Mononuclear cell (primary cell): Measurements from ENCODE around the gene COQ8A. TPM values are rescaled to one million over a fixed set of nuclear protein-coding genes. Genes with fewer than 3 reads are reported as not detected.

Experiments used
- H3K27me3 ChIP-seq: 2 replicates; pipeline ENCODE4 v1.6.0; 2011; ENCODE audit warnings: low read length, control low read depth; ENCODE audit not compliant: insufficient read depth
- H3K4me1 ChIP-seq: 2 replicates; pipeline ENCODE4 v1.5.1; 2011; ENCODE audit warnings: mild to moderate bottlenecking, low read length, control low read depth; ENCODE audit not compliant: insufficient read depth
- H3K4me3 ChIP-seq: 2 replicates; pipeline ENCODE4 v1.5.1; 2011; ENCODE audit warnings: mild to moderate bottlenecking, low read length, moderate library complexity
- H3K9me3 ChIP-seq: 2 replicates; pipeline ENCODE4 v1.5.1; 2011; ENCODE audit warnings: low read depth, mild to moderate bottlenecking, control low read depth, low read length
- total RNA-seq: library from RNA; depleted of rRNA; stranded (reverse); fragments of >200 nt; gene quantifications from one replicate; pipeline ENCODE4 v1.2.3, GENCODE V29; 2012

The COQ8A gene
- total RNA-seq: 37.2 TPM

GRCh38 chr1:226940029-226940805, at the start of gene COQ8A:
Gene COQ8A, plus strand, starts transcription at chr1:226940294. Its CDS starts 21,092 bp downstream, at chr1:226961386.
- Histone ChIP-seq H3K4me3 (peak within 1 kb of the TSS; percentile 61), H3K4me1 (peaks cover 47% of the 10 kb centered on the region), H3K9me3 (peaks cover 4% of the 10 kb centered on the region), H3K27me3 (no peaks in the 10 kb centered on the region)

GRCh38 chr1:226890331-226891108, 49.6 kb upstream of the COQ8A start:
- H3K4me1 ChIP-seq: peaks cover 11% of the 10 kb centered on the region
- H3K9me3 ChIP-seq: no peaks in the 10 kb centered on the region
- H3K4me3 ChIP-seq: no peak overlapping the region
- H3K27me3 ChIP-seq: no peaks in the 10 kb centered on the region

- H3K4me1 ChIP-seq: peaks cover 3% of the 10 kb centered on the region
- H3K4me3 ChIP-seq: no peak overlapping the region
- no peaks in the 10 kb centered on the region for H3K9me3 ChIP-seq
- no peaks in the 10 kb centered on the region for H3K27me3 ChIP-seq
Measured at GRCh38 chr1:226891346-226891745, 48.7 kb upstream of the COQ8A start.

- no peak overlapping the region for H3K4me3 ChIP-seq
- no peaks in the 10 kb centered on the region for H3K9me3 ChIP-seq
- no peaks in the 10 kb centered on the region for H3K4me1 ChIP-seq
Measured at GRCh38 chr1:226891846-226892523, 48.1 kb upstream of the COQ8A start.

GRCh38 chr1:226892524-226892875, 47.6 kb upstream of the COQ8A start:
- H3K4me1 ChIP-seq: no peaks in the 10 kb centered on the region
- H3K27me3 ChIP-seq: no peaks in the 10 kb centered on the region
- H3K9me3 ChIP-seq: no peaks in the 10 kb centered on the region
- H3K4me3 ChIP-seq: no peak overlapping the region

More at GRCh38 chr1:226891846-226892523, 48.1 kb upstream of the COQ8A start:
- H3K27me3 ChIP-seq: no peaks in the 10 kb centered on the region

- Histone ChIP-seq H3K9me3 (no peaks in the 10 kb centered on the region), H3K27me3 (no peaks in the 10 kb centered on the region), H3K4me3 (no peak overlapping the region), H3K4me1 (no peaks in the 10 kb centered on the region)
Measured at GRCh38 chr1:226893936-226894335, 46.2 kb upstream of the COQ8A start.

GRCh38 chr1:226894826-226895225, 45.3 kb upstream of the COQ8A start:
- Histone ChIP-seq H3K9me3 (no peaks in the 10 kb centered on the region), H3K4me1 (no peaks in the 10 kb centered on the region), H3K27me3 (no peaks in the 10 kb centered on the region), H3K4me3 (no peak overlapping the region)

GRCh38 chr1:226895644-226896043, 44.5 kb upstream of the COQ8A start:
- Histone ChIP-seq H3K4me3 (no peak overlapping the region), H3K4me1 (no peaks in the 10 kb centered on the region), H3K9me3 (no peaks in the 10 kb centered on the region), H3K27me3 (no peaks in the 10 kb centered on the region)

GRCh38 chr1:226898246-226898645, 41.8 kb upstream of the COQ8A start:
- Histone ChIP-seq H3K4me1 (no peaks in the 10 kb centered on the region), H3K9me3 (no peaks in the 10 kb centered on the region), H3K27me3 (no peaks in the 10 kb centered on the region), H3K4me3 (no peak overlapping the region)

- Histone ChIP-seq H3K4me1 (no peaks in the 10 kb centered on the region), H3K4me3 (no peak overlapping the region), H3K27me3 (no peaks in the 10 kb centered on the region), H3K9me3 (no peaks in the 10 kb centered on the region)
Measured at GRCh38 chr1:226901421-226901820, 38.7 kb upstream of the COQ8A start.

- Histone ChIP-seq H3K4me3 (no peak overlapping the region), H3K4me1 (no peaks in the 10 kb centered on the region), H3K27me3 (no peaks in the 10 kb centered on the region), H3K9me3 (no peaks in the 10 kb centered on the region)
Measured at GRCh38 chr1:226902601-226903000, 37.5 kb upstream of the COQ8A start.

GRCh38 chr1:226903819-226904716, 36.0 kb upstream of the COQ8A start:
- Histone ChIP-seq H3K4me3 (no peak overlapping the region), H3K27me3 (no peaks in the 10 kb centered on the region), H3K9me3 (no peaks in the 10 kb centered on the region), H3K4me1 (no peaks in the 10 kb centered on the region)

- H3K4me3 ChIP-seq: no peak overlapping the region
- H3K27me3 ChIP-seq: no peaks in the 10 kb centered on the region
- H3K9me3 ChIP-seq: no peaks in the 10 kb centered on the region
- no peaks in the 10 kb centered on the region for H3K4me1 ChIP-seq
Measured at GRCh38 chr1:226904772-226905171, 35.3 kb upstream of the COQ8A start.

- Histone ChIP-seq H3K4me1 (no peaks in the 10 kb centered on the region), H3K27me3 (no peaks in the 10 kb centered on the region), H3K9me3 (no peaks in the 10 kb centered on the region), H3K4me3 (no peak overlapping the region)
Measured at GRCh38 chr1:226908419-226908818, 31.7 kb upstream of the COQ8A start.
